SK-N-DZ (cell line): ENCODE results near the gene DTNB.

Source experiments
- DNase-seq: peaks from one replicate; pipeline ENCODE4 v3.0.0-alpha.2; 2015; ENCODE audit warnings: low spot score

DTNB gene

DNA sequence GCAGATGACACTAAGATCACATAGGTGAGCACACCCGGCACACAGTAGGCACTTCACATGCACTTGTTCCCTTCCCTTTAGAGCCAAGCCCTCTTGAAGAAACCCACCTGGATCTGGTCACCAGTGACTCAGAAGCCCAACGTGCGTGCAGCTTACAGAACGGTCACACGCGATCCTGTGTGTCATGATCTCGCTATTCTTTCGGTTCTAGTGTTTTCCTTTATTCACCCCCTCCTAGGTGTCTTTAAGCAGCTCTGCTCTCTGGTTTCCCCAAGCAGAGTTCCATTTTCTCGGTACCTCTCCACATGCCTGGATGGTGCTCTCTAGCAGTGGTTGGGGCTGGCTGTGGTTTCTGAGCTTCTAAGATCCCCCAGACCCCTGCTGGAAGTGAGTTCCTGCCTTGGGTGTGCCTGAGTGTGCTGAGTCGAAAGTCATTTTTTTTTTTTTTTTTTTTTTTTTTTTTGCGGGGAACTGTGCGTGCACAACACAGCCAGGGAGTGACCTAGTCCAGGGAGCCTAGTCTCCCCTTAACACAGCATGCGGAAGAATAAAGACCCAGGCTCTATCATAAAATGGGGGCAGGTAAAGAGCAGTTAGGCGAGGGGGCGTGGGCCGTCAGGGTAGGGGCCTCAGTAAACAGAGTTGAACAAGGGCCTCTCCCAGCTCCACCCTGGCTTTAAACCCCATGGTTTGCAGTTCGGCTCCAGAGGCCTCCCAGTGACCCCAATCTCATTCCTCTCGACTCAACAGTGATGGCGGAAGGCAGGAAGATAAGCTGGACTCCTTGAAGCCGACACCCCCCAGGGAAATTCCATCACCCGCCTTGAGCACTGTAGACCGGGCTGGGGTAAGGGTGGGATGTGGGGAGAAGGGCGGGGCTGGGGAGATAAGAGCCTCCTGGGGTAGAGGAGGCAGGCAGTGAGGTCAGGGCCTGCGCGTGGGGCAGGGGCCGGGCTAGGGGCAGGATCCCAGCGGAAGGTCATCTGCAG, 301.8 kb downstream of the DTNB start:
- no peak for DNase-seq

DNA sequence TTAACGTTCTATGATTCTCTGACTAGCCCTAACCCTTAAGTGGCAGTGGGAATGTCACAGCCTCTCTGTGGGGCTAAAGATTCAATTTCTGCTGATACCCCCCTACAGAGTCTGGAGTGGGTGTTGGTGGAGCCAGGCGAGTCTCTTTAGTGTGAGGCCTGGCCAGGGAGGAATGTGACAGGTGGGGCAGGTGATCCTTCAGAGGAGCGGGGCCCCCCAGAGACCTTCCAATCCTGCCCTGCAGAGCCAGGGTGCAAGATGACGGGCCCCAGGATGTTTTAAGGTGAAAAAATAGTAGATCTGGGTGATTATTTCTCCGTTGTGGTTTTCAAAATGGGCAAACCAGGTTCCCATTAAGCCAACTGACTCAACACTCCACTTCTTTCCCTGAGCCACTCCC, 303.5 kb downstream of the DTNB start:
- DNase-seq = no peak

- DNase-seq = no peak
These were observed 303.9 kb downstream of the DTNB start for GRCh38 chr2:25369439-25369838.

DNA sequence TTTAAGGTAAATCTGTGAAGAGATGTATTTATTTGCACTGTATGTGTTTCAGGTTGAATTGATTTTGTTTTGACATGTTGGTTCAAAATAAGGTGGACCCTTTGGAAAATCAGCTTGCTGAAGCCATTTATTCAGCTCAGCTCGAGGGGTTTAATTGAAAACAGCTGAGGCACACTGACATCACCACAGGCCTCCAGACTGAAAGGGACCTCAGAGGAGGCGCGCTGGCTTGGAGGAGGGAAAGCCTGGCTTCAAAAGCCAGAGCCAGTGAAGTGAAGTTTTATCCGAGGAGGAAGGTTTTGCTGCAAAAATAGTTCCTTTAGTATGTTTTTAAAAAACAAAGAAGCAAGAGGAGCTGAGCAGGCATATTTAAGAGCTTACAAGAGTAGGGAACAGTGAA, 304.7 kb downstream of the DTNB start:
- peak; percentile 54 for DNase-seq

DNA sequence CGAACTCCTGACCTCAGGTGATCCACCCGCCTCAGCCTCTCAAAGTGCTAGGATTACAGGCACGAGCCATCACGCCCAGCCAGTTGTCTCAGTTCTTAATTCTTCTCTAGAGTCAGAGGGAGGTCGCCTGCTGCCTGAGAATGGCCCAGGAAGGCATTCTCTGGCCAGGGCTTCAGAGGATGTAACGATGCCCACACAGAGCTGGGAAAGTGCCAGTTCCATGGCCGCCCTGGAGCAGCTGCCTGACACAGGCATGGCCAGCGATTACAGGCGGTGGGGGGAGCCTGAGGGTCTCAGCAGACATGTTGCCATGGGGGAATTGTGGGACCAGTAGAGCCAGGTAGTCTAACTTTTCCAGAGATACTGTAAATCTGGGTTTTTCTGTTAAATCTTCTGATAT, 306.1 kb downstream of the DTNB start:
- no peak for DNase-seq

GRCh38 chr2:25366629-25367028, 306.7 kb downstream of the DTNB start:
- DNase-seq = no peak

DNA sequence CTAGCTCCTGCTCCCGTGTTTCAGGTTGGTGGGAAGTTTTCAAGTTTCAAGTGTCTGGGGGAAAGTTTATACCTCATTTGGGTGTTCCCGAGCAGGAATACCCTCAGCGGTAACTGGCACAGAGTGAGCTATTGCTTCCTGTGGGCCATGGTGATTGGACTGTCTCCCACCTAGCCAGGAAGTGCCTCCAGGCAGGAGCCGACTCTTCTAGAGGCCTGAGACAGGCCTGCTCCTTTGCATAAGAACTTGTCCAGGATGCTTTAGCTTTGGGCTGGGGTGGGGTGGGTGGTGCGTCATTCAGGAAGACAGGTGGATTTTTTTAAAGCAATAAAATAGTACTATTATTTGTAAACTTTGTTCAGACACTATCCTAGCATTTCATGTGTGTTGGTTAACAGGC, 308.1 kb downstream of the DTNB start:
- no peak for DNase-seq

GRCh38 chr2:25363733-25364132, 309.6 kb downstream of the DTNB start:
- DNase-seq = no peak

GRCh38 chr2:25362434-25363145, 310.8 kb downstream of the DTNB start:
- DNase-seq = no peak

GRCh38 chr2:25362049-25362433, 311.3 kb downstream of the DTNB start:
- DNase-seq = peak; percentile 91

GRCh38 chr2:25361261-25362048, 311.9 kb downstream of the DTNB start:
- DNase-seq = no peak

- no peak for DNase-seq
These were observed 314.5 kb downstream of the DTNB start for GRCh38 chr2:25358836-25359235.

DNA sequence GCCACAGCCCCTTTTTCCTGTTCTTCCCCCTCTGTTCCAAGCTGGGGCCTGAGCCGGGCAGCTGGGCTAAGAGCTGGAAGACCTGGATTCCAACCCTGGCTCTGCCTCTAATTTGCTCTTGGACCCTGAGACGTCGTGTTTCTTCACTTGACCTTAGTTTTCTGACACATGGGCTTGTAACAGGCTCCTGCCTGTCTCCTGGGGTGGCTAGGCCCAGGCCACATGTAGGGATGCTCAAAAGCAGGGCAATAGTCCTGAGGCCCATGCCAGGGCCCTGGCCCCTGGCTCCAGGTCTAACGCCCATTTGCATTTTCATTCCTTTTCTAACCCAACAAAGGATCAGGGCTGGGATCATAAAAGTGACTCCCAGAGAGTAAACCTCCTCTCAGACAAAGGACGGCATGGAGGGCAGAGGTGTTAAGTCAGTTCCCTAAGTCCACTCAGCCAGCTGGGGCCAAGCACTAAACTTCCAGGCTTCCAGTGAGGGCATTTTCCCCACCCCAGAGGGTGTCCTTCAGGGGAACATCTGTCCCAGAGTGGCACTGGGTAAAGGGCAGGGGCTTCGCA, 315.0 kb downstream of the DTNB start:
- no peak for DNase-seq

DNA sequence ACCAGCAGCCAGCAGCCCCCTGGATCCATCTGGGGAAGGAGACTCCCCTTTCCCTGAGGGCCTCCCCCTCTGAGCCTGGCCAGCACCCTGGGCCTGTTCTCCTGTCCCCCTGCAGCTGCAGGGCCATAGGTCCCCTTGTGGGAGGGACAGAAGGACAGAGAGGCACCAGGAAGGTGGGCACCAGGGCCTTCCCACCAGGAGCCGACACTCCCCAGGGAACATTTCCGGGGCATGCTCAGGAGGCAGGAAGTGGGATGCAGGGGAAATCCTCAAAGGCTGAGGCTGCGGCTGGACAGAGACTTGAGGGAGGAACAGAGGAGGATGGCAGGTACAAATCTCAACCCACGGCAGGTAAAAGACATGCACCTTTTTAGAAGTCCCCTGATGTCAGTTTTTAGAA, 317.3 kb downstream of the DTNB start:
- no peak for DNase-seq

DNA sequence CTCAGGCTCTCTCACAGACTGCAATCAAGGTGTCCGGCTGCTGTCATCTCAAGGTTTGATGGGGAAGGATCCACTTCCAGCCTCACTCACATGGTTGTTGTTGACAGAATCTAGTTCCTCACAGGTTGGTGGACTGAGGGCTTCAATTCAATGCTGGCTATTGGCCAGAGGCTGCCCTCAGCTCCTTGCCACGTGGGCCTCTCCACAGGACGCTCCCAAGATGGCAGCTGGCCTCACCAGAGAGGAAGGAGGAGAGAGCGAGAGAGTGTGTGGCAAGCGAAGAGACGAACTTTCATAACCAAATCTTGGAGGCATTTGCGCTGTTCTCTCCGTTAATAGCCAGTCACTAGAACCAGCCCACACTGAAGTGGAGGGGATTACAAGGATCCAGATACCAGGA, 318.1 kb downstream of the DTNB start:
- no peak for DNase-seq

DNA sequence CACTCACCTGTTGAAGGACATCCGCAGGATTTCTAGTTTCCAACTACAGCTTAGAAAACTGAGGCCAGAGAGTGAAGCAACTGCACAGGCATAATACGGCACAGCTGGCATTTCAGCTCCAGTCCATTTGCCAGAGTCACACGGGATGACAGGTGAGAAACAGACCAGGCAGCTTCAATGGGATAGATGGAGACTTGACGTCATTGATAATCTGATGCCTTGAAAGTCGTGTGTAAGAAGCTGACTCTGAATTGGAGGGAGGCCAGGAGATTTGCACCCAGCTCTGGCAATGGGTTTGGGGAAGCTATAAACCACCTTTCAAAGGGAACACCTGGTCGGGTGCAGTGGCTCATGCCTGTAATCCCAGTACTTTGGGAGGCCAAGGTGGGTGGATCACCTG, 319.3 kb downstream of the DTNB start:
- no peak for DNase-seq

GRCh38 chr2:25349397-25349796, 324.0 kb downstream of the DTNB start:
- no peak for DNase-seq

GRCh38 chr2:25347846-25348245, 325.5 kb downstream of the DTNB start:
- DNase-seq = no peak

DNA sequence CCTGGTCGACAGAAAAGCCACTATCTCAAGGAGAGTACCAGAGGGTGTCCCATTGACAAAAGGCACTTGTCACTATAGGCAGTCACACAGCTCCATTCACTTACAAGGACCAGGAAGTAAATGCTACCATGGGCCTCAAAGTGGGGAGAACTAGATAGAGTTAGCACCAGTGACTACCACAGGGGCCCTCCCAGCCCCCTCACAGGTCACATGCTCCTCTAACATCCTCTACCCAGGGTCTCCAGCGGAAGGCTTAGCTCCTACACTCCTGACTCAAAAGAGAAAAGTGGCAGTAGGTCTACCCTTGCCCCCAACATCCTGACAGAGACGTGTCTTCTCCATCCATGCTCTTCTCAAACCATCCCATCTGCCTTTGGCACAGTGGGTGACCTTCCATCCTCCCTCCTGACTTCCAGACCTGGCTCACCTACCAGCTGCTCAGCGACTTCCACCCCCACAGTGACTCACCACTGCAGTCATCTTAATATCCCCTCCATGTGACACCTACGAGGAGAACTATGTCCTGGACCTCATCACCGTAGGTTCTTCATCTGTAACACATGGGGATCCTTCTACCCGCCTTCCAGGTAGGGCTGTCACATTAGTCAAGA, 326.1 kb downstream of the DTNB start:
- no peak for DNase-seq

DNA sequence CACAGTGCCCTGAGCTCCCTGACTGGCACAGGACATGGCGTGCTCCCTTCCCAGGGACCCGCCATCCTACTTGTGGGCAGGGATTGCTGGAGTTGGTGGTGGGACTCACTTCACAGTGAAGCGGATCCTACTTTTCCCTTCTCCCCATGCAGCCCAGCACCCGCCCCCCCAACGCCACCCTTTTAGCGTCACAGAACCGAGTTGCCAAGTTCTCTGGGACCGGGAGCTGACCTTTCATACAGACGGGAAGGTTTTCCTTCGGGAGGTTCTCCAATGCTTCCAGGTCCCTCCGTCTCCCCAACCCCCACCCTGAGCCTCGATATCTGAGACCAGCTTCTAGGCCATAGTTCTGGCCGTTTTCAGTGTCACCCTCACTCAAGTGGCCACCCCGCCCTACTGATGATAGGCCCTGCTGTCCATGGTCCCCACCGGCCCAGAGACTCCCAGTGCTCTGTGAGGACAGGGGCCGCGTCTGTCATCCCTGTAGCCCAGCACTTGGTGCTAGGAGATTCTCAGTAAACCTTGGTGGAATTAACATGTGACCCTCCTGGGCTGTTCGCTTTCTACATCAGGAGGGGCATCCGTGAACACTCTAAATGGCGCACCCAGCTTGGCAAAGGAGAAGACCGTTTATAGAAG, 330.1 kb downstream of the DTNB start:
- no peak for DNase-seq
